A673 (cell line): ENCODE data around the gene SEC14L5. TPM values are rescaled to one million over a fixed set of nuclear protein-coding genes. Genes with fewer than 3 reads are reported as not detected.

Source experiments
- BruUV-seq: library from RNA; stranded (reverse); fragments of 400-500 nt; replicated peaks from 2 replicates; lab custom pipeline; 2021; lab: Mats Ljungman, UMichigan
- CTCF ChIA-PET: fragments of 300-600 bp; sonication (Branson Sonifier 250); formaldehyde crosslinking; loops from one replicate; lab custom pipeline; 2022; ENCODE audit warnings: antibody characterized with exemption; lab: Charles Lee
- POLR2A ChIA-PET: fragments of 300-600 bp; sonication (Branson Sonifier 250); formaldehyde crosslinking; loops from one replicate; lab custom pipeline; 2022; ENCODE audit warnings: antibody characterized with exemption; ENCODE audit not compliant: low non-redundant PET; lab: Charles Lee
- DNase-seq: peaks from one replicate; pipeline ENCODE4 v3.0.0-alpha.2; 2015; ENCODE audit warnings: low spot score
- H3K27ac ChIP-seq: fragments of 200-600 bp; sonication (generic); 2 replicates; pipeline ENCODE4 v1.5.1; 2016; ENCODE audit warnings: mixed run types, low read depth, mild to moderate bottlenecking, mixed read lengths, antibody characterized with exemption, low read length; ENCODE audit not compliant: poor library complexity, severe bottlenecking
- H3K27me3 ChIP-seq: fragments of 200-600 bp; sonication (generic); replicated peaks from 2 replicates; pipeline ENCODE4 v1.6.1; 2017; ENCODE audit warnings: mixed run types, low read depth, mild to moderate bottlenecking, mixed read lengths, antibody characterized with exemption, low read length; ENCODE audit not compliant: insufficient read depth, poor library complexity
- H3K36me3 ChIP-seq: fragments of 200-600 bp; sonication (generic); 2 replicates; pipeline ENCODE4 v1.6.1; 2016; ENCODE audit warnings: mixed run types, mild to moderate bottlenecking, mixed read lengths, antibody characterized with exemption, low read length; ENCODE audit not compliant: insufficient read depth, poor library complexity, severe bottlenecking
- H3K4me1 ChIP-seq: fragments of 200-600 bp; sonication (generic); 2 replicates; pipeline ENCODE4 v1.6.1; 2017; ENCODE audit warnings: mixed run types, mild to moderate bottlenecking, mixed read lengths, antibody characterized with exemption, low read length; ENCODE audit not compliant: insufficient read depth, poor library complexity, severe bottlenecking
- H3K4me3 ChIP-seq: fragments of 200-600 bp; sonication (generic); 2 replicates; pipeline ENCODE4 v1.5.1; 2016; ENCODE audit warnings: low read depth, mixed run types, mild to moderate bottlenecking, mixed read lengths, low read length; ENCODE audit not compliant: poor library complexity, severe bottlenecking
- H3K9me3 ChIP-seq: fragments of 200-600 bp; sonication (generic); 2 replicates; pipeline ENCODE4 v1.6.1; 2016; ENCODE audit warnings: mixed run types, low read depth, mild to moderate bottlenecking, mixed read lengths, antibody characterized with exemption, low read length; ENCODE audit not compliant: poor library complexity, severe bottlenecking
- EZH2 ChIP-seq: fragments of 200-600 bp; sonication (generic); IDR thresholded peaks from 2 replicates; pipeline ENCODE4 v1.6.1; 2017; ENCODE audit warnings: borderline replicate concordance, low read depth, mild to moderate bottlenecking, mixed read lengths, antibody characterized with exemption, low read length; ENCODE audit not compliant: poor library complexity, severe bottlenecking
- intact Hi-C: fragments of 100-400 bp; cut with micrococcal nuclease; formaldehyde crosslinking; loops from one replicate; pipeline ENCODE4 v1.10.0; 2022; ENCODE audit not compliant: unreplicated experiment
- total RNA-seq: library from RNA; stranded (reverse); gene quantifications from 2 replicates; pipeline ENCODE4 v1.2.3, GENCODE V29; 2021
- TF ChIP-seq, protein P1 (sequence below): fragments of 300-800, 200-600 bp; sonication (generic); conservative IDR thresholded peaks from 2 replicates; pipeline ENCODE4 v1.5.1; 2017; ENCODE audit warnings: low read depth, mild to moderate bottlenecking, antibody characterized with exemption, low read length, moderate library complexity, mixed read lengths

The SEC14L5 gene
- total RNA-seq, 1 experiment from 2014 or later: 0.04 TPM

DNA sequence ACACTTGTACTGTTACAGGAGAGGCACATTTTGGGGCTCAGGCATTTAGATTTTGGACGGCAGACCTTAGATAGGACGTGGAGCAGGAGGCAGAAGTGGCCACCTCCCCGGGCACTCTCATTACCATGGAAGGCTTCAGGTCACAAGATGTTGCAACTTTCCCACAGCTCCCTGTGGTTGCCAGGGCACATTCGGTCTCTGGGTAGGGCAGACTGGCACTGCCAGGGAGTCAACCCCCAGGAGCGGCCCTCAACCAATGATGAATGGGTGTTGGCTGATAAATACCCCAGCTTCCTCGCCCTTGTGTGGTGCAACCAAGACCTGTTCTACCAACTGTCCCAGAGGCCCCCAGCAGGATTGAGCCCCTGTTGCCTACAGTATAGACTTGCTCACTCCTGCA lies 64.4 kb downstream of the SEC14L5 start:
- Histone ChIP-seq H3K27ac (no peak overlapping the region), H3K4me3 (no peak overlapping the region), H3K4me1 (no peaks in the 10 kb centered on the region), H3K36me3 (no peaks in the 10 kb centered on the region), H3K9me3 (no peaks in the 10 kb centered on the region), H3K27me3 (no peaks in the 10 kb centered on the region)
- TF ChIP-seq EZH2: no peak
- TF ChIP-seq, protein P1, sequence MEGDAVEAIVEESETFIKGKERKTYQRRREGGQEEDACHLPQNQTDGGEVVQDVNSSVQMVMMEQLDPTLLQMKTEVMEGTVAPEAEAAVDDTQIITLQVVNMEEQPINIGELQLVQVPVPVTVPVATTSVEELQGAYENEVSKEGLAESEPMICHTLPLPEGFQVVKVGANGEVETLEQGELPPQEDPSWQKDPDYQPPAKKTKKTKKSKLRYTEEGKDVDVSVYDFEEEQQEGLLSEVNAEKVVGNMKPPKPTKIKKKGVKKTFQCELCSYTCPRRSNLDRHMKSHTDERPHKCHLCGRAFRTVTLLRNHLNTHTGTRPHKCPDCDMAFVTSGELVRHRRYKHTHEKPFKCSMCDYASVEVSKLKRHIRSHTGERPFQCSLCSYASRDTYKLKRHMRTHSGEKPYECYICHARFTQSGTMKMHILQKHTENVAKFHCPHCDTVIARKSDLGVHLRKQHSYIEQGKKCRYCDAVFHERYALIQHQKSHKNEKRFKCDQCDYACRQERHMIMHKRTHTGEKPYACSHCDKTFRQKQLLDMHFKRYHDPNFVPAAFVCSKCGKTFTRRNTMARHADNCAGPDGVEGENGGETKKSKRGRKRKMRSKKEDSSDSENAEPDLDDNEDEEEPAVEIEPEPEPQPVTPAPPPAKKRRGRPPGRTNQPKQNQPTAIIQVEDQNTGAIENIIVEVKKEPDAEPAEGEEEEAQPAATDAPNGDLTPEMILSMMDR: no peak
- CTCF ChIA-PET: no interaction called here
- DNase-seq: no peak
- POLR2A ChIA-PET: no interaction called here
- intact Hi-C loops: no loop called here
- BruUV-seq: no TSS peak

DNA sequence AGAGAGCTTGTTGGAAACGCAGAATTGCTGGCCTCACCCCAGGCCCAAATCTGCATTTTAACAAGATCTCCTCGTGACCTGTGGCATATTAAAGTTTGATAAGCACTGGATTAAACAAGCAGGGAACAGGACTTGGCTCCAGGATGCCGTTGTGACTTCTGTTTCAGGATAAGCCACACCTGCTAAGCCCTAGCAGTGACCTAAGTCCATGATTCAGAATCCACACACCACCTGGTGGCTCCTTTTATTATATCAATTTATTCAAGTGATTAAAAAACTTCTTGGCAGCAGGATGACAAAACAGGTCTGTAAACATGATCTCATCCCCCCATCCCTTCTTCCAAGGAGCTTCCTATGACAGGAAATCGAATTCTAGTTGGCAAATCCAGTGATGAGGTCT lies 66.5 kb downstream of the SEC14L5 start:
- BruUV-seq: no TSS peak
- CTCF ChIA-PET: no interaction called here
- peak; percentile 39 for DNase-seq
- Histone ChIP-seq H3K27me3 (no peaks in the 10 kb centered on the region), H3K9me3 (no peaks in the 10 kb centered on the region), H3K36me3 (no peaks in the 10 kb centered on the region), H3K4me1 (no peaks in the 10 kb centered on the region), H3K4me3 (no peak overlapping the region), H3K27ac (no peak overlapping the region)
- POLR2A ChIA-PET: no interaction called here
- intact Hi-C loops: no loop called here
- TF ChIP-seq, protein P1: no peak
- TF ChIP-seq EZH2: no peak

DNA sequence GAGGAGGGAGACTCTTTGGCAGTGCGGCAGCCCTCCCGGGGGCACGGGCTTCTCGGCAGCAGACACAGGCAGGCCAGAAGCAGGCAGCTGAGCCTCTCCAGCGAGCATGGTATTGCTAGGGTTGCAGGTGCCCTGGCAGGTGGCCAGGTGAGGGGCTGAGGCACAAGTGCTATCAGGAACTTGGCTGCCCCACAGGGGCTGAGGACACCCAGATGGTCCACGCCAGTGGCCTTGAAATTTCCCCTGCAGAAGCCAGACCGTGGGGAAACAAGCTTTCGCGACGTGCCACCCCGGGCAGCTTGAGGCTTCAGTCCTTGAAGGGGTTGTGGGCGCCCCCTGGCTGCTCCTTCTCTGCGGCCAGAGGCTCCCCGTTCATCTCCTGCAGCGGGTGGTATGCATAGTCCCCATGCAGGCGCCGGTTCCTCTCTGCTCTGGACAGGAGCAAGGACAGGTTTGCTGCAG lies 67.1 kb downstream of the SEC14L5 start:
- H3K4me3 ChIP-seq: no peak overlapping the region
- CTCF ChIA-PET: no interaction called here
- no peaks in the 10 kb centered on the region for H3K27me3 ChIP-seq
- intact Hi-C loops: no loop called here
- peak; percentile 39 for DNase-seq
- no peaks in the 10 kb centered on the region for H3K36me3 ChIP-seq
- no peaks in the 10 kb centered on the region for H3K9me3 ChIP-seq
- no peak overlapping the region for H3K27ac ChIP-seq
- no TSS peak for BruUV-seq
- TF ChIP-seq, protein P1: peak; percentile 47; the same call in 1 of the 2 replicates
- no peak for TF ChIP-seq EZH2
- POLR2A ChIA-PET: no interaction called here
- no peaks in the 10 kb centered on the region for H3K4me1 ChIP-seq
